SK-N-SH (cell line): ENCODE measurements around the gene MYO1E. TPM values are rescaled to one million over a fixed set of nuclear protein-coding genes. Genes with fewer than 3 reads are reported as not detected.
"Not testable (repeated sequence)": the region's sequence is repeated elsewhere in the genome, so short reads cannot be mapped to it uniquely, and the experiment has no call there.

ENCODE experiments used
- CTCF ChIA-PET: fragments of 300-600, 350-600 bp; formaldehyde crosslinking; extraction: SDS; loops from one replicate; lab custom pipeline; 2021; lab: Yijun Ruan, JAX
- POLR2A ChIA-PET: fragments of 350-600 bp; sonication (Branson Sonifier 250); formaldehyde crosslinking; extraction: SDS; loops from one replicate; lab custom pipeline; 2020; ENCODE audit warnings: antibody characterized with exemption, inconsistent platforms; lab: Yijun Ruan, JAX
- DNase-seq: peaks from one replicate; pipeline ENCODE4 v3.0.0; 2012
- H2AFZ ChIP-seq: fragments of 200-600 bp; sonication (generic); 2 replicates; pipeline ENCODE4 v1.8.1; 2016; ENCODE audit warnings: antibody characterized with exemption, mild to moderate bottlenecking, low read depth
- H3F3A ChIP-seq: fragments of 200-600 bp; sonication (generic); replicated peaks from 2 replicates; pipeline ENCODE3; 2016; ENCODE audit warnings: antibody characterized with exemption, mild to moderate bottlenecking; ENCODE audit not compliant: insufficient read depth
- H3K27ac ChIP-seq, 2 experiments: fragments of 200-500 bp in 1 of 2; fragments of 200-600 bp in 1 of 2; sonication (Bioruptor generic) in 1 of 2; sonication (generic), shearing (Covaris generic) in 1 of 2; 2 replicates each; pipeline versions ENCODE4 v1.5.1 to v1.6.1; 2014 to 2016; ENCODE audit warnings: low read depth in 2 of 2, inconsistent platforms in 1 of 2, low read length in 1 of 2, mild to moderate bottlenecking in 1 of 2, mixed read lengths in 1 of 2
- H3K27me3 ChIP-seq: fragments of 200-600 bp; sonication (generic), shearing (Covaris generic); 2 replicates; pipeline ENCODE4 v1.6.1; 2016; ENCODE audit warnings: mixed run types; ENCODE audit not compliant: insufficient read depth
- H3K36me3 ChIP-seq, 2 experiments: fragments of 200-500 bp in 1 of 2; fragments of 200-600 bp in 1 of 2; sonication (Bioruptor generic) in 1 of 2; sonication (generic) in 1 of 2; replicated peaks in 1 of 2; 2 replicates each; pipeline versions ENCODE3 to v1.5.1; 2014 to 2016; ENCODE audit warnings: low read length in 1 of 2, mild to moderate bottlenecking in 1 of 2; ENCODE audit not compliant: insufficient read depth in 2 of 2, control insufficient read depth in 1 of 2
- H3K4me1 ChIP-seq, 2 experiments: fragments of 200-500 bp in 1 of 2; fragments of 200-600 bp in 1 of 2; sonication (Bioruptor generic) in 1 of 2; sonication (generic), shearing (Covaris generic) in 1 of 2; 2 replicates each; pipeline versions ENCODE4 v1.5.1 to v1.6.1; 2014 to 2016; ENCODE audit warnings: low read depth in 1 of 2, low read length in 1 of 2, mixed run types in 1 of 2; ENCODE audit not compliant: insufficient read depth in 2 of 2, control insufficient read depth in 1 of 2
- H3K4me2 ChIP-seq: fragments of 200-600 bp; sonication (generic), shearing (Covaris generic); 2 replicates; pipeline ENCODE4 v1.6.1; 2017; ENCODE audit warnings: mixed run types
- H3K4me3 ChIP-seq, 2 experiments: fragments of 200-500 bp in 1 of 2; fragments of 200-600 bp in 1 of 2; sonication (Bioruptor generic) in 1 of 2; sonication (generic), shearing (Covaris generic) in 1 of 2; 2 replicates each; pipeline versions ENCODE4 v1.5.1 to v1.8.1; 2014 to 2016; ENCODE audit warnings: low read depth in 2 of 2, inconsistent platforms in 1 of 2, low read length in 1 of 2, mild to moderate bottlenecking in 1 of 2, mixed read lengths in 1 of 2, moderate library complexity in 1 of 2
- H3K79me2 ChIP-seq: fragments of 200-600 bp; sonication (generic); 2 replicates; pipeline ENCODE4 v1.8.1; 2017; ENCODE audit warnings: mild to moderate bottlenecking; ENCODE audit not compliant: insufficient read depth
- H3K9ac ChIP-seq: fragments of 200-600 bp; sonication (generic); 2 replicates; pipeline ENCODE4 v1.6.1; 2017; ENCODE audit warnings: mixed run types
- H3K9me2 ChIP-seq: fragments of 200-600 bp; sonication (generic); 2 replicates; pipeline ENCODE4 v1.6.1; 2017; ENCODE audit warnings: mixed run types
- H3K9me3 ChIP-seq: fragments of 200-600 bp; sonication (generic); 2 replicates; pipeline ENCODE4 v1.6.1; 2017; ENCODE audit warnings: mixed run types, mild to moderate bottlenecking, moderate library complexity
- H4K20me1 ChIP-seq: fragments of 200-600 bp; sonication (generic); 2 replicates; pipeline ENCODE4 v1.6.1; 2017; ENCODE audit warnings: mild to moderate bottlenecking, mixed run types; ENCODE audit not compliant: insufficient read depth
- CTCF ChIP-seq: fragments of 200-600 bp; sonication (generic); IDR thresholded peaks from 2 replicates; pipeline ENCODE4 v1.6.1; 2017; ENCODE audit warnings: antibody characterized with exemption, mild to moderate bottlenecking, moderate library complexity
- EP300 ChIP-seq, 2 experiments: IDR thresholded peaks; 2 replicates each; pipeline versions ENCODE4 v1.4.0 to v1.6.1; 2012; ENCODE audit warnings: borderline replicate concordance in 1 of 2, low read depth in 1 of 2, low read length in 1 of 2
- EZH2phosphoT487 ChIP-seq: fragments of 200-600 bp; sonication (generic); IDR thresholded peaks from 2 replicates; pipeline ENCODE4 v1.6.1; 2017; ENCODE audit warnings: low read depth, mixed run types, mild to moderate bottlenecking, antibody characterized with exemption, moderate library complexity, borderline replicate concordance
- FOSL2 ChIP-seq: IDR thresholded peaks from 2 replicates; pipeline ENCODE4 v1.4.0; 2012; ENCODE audit warnings: low read depth, mild to moderate bottlenecking, moderate library complexity, borderline replicate concordance
- FOXM1 ChIP-seq: IDR thresholded peaks from 2 replicates; pipeline ENCODE4 v1.4.0; 2012; ENCODE audit warnings: low read depth, mild to moderate bottlenecking
- GATA2 ChIP-seq: sonication (generic); formaldehyde crosslinking; IDR thresholded peaks from 2 replicates; pipeline ENCODE4 v1.5.0; 2020; ENCODE audit warnings: mild to moderate bottlenecking, missing genetic modification reagents
- IRF3 ChIP-seq: fragments of 150-350 bp; IDR thresholded peaks from 2 replicates; pipeline ENCODE4 v1.6.1; 2016; ENCODE audit warnings: mild to moderate bottlenecking, low read depth, low read length
- JUND ChIP-seq: IDR thresholded peaks from 2 replicates; pipeline ENCODE4 v1.4.0; 2012
- MAX ChIP-seq: IDR thresholded peaks from 2 replicates; pipeline ENCODE4 v1.4.0; 2012; ENCODE audit warnings: low read depth
- MEF2A ChIP-seq: IDR thresholded peaks from 2 replicates; pipeline ENCODE4 v1.4.0; 2012; ENCODE audit warnings: low read depth, borderline replicate concordance
- MXI1 ChIP-seq: IDR thresholded peaks from 2 replicates; pipeline ENCODE4 v1.6.1; 2012; ENCODE audit warnings: mild to moderate bottlenecking, low read depth, low read length, improper control_type of control experiment
- NFIC ChIP-seq: IDR thresholded peaks from 2 replicates; pipeline ENCODE4 v1.4.0; 2012; ENCODE audit warnings: borderline replicate concordance
- POLR2AphosphoS5 ChIP-seq: IDR thresholded peaks from 2 replicates; pipeline ENCODE4 v1.6.1; 2012; ENCODE audit warnings: low read depth, low read length
- RAD21 ChIP-seq: IDR thresholded peaks from 2 replicates; pipeline ENCODE4 v1.6.1; 2012; ENCODE audit warnings: mild to moderate bottlenecking, low read length
- RCOR1 ChIP-seq: fragments of 150-350 bp; IDR thresholded peaks from 2 replicates; pipeline ENCODE4 v1.6.1; 2017; ENCODE audit warnings: antibody characterized with exemption, low read length
- REST ChIP-seq: IDR thresholded peaks from 2 replicates; pipeline ENCODE4 v1.6.1; 2012; ENCODE audit warnings: mild to moderate bottlenecking, low read depth, low read length, moderate library complexity
- SMC3 ChIP-seq: IDR thresholded peaks from 2 replicates; pipeline ENCODE4 v1.6.1; 2012; ENCODE audit warnings: low read depth, low read length, improper control_type of control experiment
- TCF12 ChIP-seq: IDR thresholded peaks from 2 replicates; pipeline ENCODE4 v1.4.0; 2012
- YY1 ChIP-seq: IDR thresholded peaks from 2 replicates; pipeline ENCODE4 v1.4.0; 2012; ENCODE audit warnings: low read depth, mild to moderate bottlenecking
- WGBS: methylation state at CpG from one replicate; pipeline ENCODE4 v1.1.6; 2017; ENCODE audit warnings: low lambda C conversion rate; 5-methylcytosine and 5-hydroxymethylcytosine counted together
- polyA plus RNA-seq, 3 experiments: library from polyadenylated mRNA; depleted of rRNA; stranded (reverse); fragments of >200 nt; gene quantifications; 2 replicates each; pipeline ENCODE4 v1.2.3, GENCODE V29; 2012

The MYO1E gene
- polyA plus RNA-seq, 1 of the 3 experiments (the other 2 are of a cell fraction): 9.7 TPM

- TF ChIP-seq CTCF: no peak
- no peak for TF ChIP-seq RCOR1
- TF ChIP-seq IRF3: no peak
- TF ChIP-seq POLR2AphosphoS5: no peak
- no peak for TF ChIP-seq NFIC
- no peak for TF ChIP-seq FOXM1
- no peak for TF ChIP-seq RAD21
- no peak for TF ChIP-seq MXI1
- no peak for TF ChIP-seq JUND
- no peak for TF ChIP-seq MEF2A
Observed at GRCh38 chr15:59338414-59338813, 34.3 kb downstream of the MYO1E start (continued).

GRCh38 chr15:59336725-59337124 is 35.9 kb downstream of the MYO1E start:
- peaks cover 26% of the 10 kb centered on the region for H3K79me2 ChIP-seq
- 87% methylated on average over 4 of the region's 4 CpGs for WGBS
- H3K4me2 ChIP-seq, H3K27ac ChIP-seq, H2AFZ ChIP-seq, H3K4me1 ChIP-seq, POLR2A ChIA-PET, H3K9me3 ChIP-seq, H3K9ac ChIP-seq, H4K20me1 ChIP-seq, H3K27me3 ChIP-seq, CTCF ChIA-PET, H3K4me3 ChIP-seq, H3K9me2 ChIP-seq, DNase-seq, H3K36me3 ChIP-seq, H3F3A ChIP-seq: not testable (repeated sequence)

GRCh38 chr15:59335207-59335786 is 37.4 kb downstream of the MYO1E start:
- DNase-seq: no peak
- TF ChIP-seq JUND (no peak), MXI1 (no peak), MAX (no peak), REST (no peak), TCF12 (no peak), FOSL2 (no peak), YY1 (no peak), MEF2A (no peak), SMC3 (no peak), EP300 (IDR thresholded peaks at IDR 0.05; ENCODE audit: borderline replicate concordance in 1 of 2, low read depth in 1 of 2, low read length in 1 of 2) (no peak), EZH2phosphoT487 (no peak), GATA2 (CRISPR knock-in tag) (no peak), IRF3 (no peak)

More at GRCh38 chr15:59335207-59335786, 37.4 kb downstream of the MYO1E start:
- no peak overlapping the region for H3K4me3 ChIP-seq
- WGBS: 78% methylated on average over 10 of the region's 10 CpGs
- no peaks in the 10 kb centered on the region for H3K27me3 ChIP-seq
- no peaks in the 10 kb centered on the region for H3K9me2 ChIP-seq
- no peak overlapping the region for H3K27ac ChIP-seq
- no peaks in the 10 kb centered on the region for H3F3A ChIP-seq
- H4K20me1 ChIP-seq: peaks cover 3% of the 10 kb centered on the region; the same call in 1 of the 2 replicates
- no peak overlapping the region for H2AFZ ChIP-seq
- POLR2A ChIA-PET: no interaction called here
- no peak overlapping the region for H3K4me2 ChIP-seq
- no peaks in the 10 kb centered on the region for H3K9me3 ChIP-seq
- peaks cover 33% of the 10 kb centered on the region for H3K79me2 ChIP-seq
- H3K36me3 ChIP-seq: no peaks in the 10 kb centered on the region
- no peak overlapping the region for H3K9ac ChIP-seq
- H3K4me1 ChIP-seq: no peaks in the 10 kb centered on the region
- CTCF ChIA-PET: interaction anchor here (1.0 kb wide), 1 partner anchor 12 kb away, joined by 3 read pairs; no protein-coding TSS in a partner anchor
